ENCODE results near the gene ATXN7L3B. TPM values are rescaled to one million over a fixed set of nuclear protein-coding genes. Genes with fewer than 3 reads are reported as not detected.
"Not testable (repeated sequence)": the region's sequence is repeated elsewhere in the genome, so short reads cannot be mapped to it uniquely, and the experiment has no call there.

The ATXN7L3B gene
- polyA plus RNA-seq, 2 of the 4 experiments (the other 2 are of a cell fraction) = 18.1 to 32.8 TPM

GRCh38 chr12:74508873-74509657 is 28.6 kb upstream of the ATXN7L3B start:
- H3K9me3 ChIP-seq, H3K4me1 ChIP-seq, CTCF ChIA-PET, FAIRE-seq: not testable (repeated sequence)
- POLR2A ChIA-PET = interaction anchor here (0.6 kb wide), 1 partner anchor 30 kb away, joined by 3 read pairs; no protein-coding TSS in a partner anchor
- ATAC-seq (peak; percentile 54 to 78; a peak in 5 of 6 replicates), DNase-seq (ENCODE audit: low read depth in 1 of 2, low spot score in 1 of 2) (peak; percentile 8 to 52)
- peak overlapping the region; percentile 62 for H3K4me2 ChIP-seq
- TF ChIP-seq PHF8 (IDR thresholded peaks at IDR 0.05; ENCODE audit: borderline replicate concordance, low read depth) (peak; percentile 37; the same call in 1 of the 2 replicates), MAX (IDR thresholded peaks at IDR 0.05) (peak; percentile 17; the same call in 1 of the 2 replicates), POLR2A (IDR thresholded peaks at IDR 0.05; ENCODE audit: low read length) (peak; percentile 15; the same call in 1 of the 2 replicates)
- WGBS (ENCODE audit: missing lambda C conversion rate) = 2% methylated on average over 25 of the region's 31 CpGs
- peak overlapping the region; percentile 78 to 90 for H3K27ac ChIP-seq
- peak overlapping the region; percentile 66 for H3K4me3 ChIP-seq

GRCh38 chr12:74509886-74510285 is 27.7 kb upstream of the ATXN7L3B start:
- FAIRE-seq = no peak
- POLR2A ChIA-PET = no interaction called here
- Histone ChIP-seq H3K4me1 (no peaks in the 10 kb centered on the region), H3K27ac (no peak overlapping the region; a peak in 1 of 6 replicates), H3K4me3 (peak overlapping the region; percentile 66; the same call in 1 of the 3 replicates), H3K4me2 (peak overlapping the region; percentile 62), H3K9me3 (0 out of 3 replicates have a peak, but pooled peaks cover 3% of the 10 kb centered on the region)
- no peak for ATAC-seq
- no peak for TF ChIP-seq ZNF302 (CRISPR knock-in tag; IDR thresholded peaks at IDR 0.05)
- no peak for TF ChIP-seq MYC (IDR thresholded peaks at IDR 0.05; ENCODE audit: borderline replicate concordance, low read length)
- no peak for TF ChIP-seq RARB (CRISPR knock-in tag; IDR thresholded peaks at IDR 0.05)
- TF ChIP-seq CBX8 (IDR thresholded peaks at IDR 0.05) = no peak
- TF ChIP-seq HOXB5 (CRISPR knock-in tag; IDR thresholded peaks at IDR 0.05) = no peak
- TF ChIP-seq ZFP36 (IDR thresholded peaks at IDR 0.05; ENCODE audit: borderline replicate concordance, partially characterized antibody) = no peak
- no peak for TF ChIP-seq KDM5A (IDR thresholded peaks at IDR 0.05)
- TF ChIP-seq CBX2 (IDR thresholded peaks at IDR 0.05; ENCODE audit: borderline replicate concordance, low read depth) = no peak
- TF ChIP-seq, protein P1, sequence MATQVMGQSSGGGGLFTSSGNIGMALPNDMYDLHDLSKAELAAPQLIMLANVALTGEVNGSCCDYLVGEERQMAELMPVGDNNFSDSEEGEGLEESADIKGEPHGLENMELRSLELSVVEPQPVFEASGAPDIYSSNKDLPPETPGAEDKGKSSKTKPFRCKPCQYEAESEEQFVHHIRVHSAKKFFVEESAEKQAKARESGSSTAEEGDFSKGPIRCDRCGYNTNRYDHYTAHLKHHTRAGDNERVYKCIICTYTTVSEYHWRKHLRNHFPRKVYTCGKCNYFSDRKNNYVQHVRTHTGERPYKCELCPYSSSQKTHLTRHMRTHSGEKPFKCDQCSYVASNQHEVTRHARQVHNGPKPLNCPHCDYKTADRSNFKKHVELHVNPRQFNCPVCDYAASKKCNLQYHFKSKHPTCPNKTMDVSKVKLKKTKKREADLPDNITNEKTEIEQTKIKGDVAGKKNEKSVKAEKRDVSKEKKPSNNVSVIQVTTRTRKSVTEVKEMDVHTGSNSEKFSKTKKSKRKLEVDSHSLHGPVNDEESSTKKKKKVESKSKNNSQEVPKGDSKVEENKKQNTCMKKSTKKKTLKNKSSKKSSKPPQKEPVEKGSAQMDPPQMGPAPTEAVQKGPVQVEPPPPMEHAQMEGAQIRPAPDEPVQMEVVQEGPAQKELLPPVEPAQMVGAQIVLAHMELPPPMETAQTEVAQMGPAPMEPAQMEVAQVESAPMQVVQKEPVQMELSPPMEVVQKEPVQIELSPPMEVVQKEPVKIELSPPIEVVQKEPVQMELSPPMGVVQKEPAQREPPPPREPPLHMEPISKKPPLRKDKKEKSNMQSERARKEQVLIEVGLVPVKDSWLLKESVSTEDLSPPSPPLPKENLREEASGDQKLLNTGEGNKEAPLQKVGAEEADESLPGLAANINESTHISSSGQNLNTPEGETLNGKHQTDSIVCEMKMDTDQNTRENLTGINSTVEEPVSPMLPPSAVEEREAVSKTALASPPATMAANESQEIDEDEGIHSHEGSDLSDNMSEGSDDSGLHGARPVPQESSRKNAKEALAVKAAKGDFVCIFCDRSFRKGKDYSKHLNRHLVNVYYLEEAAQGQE (IDR thresholded peaks at IDR 0.05) = no peak
- TF ChIP-seq NR3C1 (IDR thresholded peaks at IDR 0.05) = no peak
- TF ChIP-seq RNF2 (IDR thresholded peaks at IDR 0.05; ENCODE audit: borderline replicate concordance, low read depth) = no peak
- no peak for TF ChIP-seq ZSCAN20 (CRISPR knock-in tag; IDR thresholded peaks at IDR 0.05)
- TF ChIP-seq MAZ (IDR thresholded peaks at IDR 0.05; ENCODE audit: borderline replicate concordance, low read depth, low read length) = no peak
- no peak for TF ChIP-seq GATA3 (IDR thresholded peaks at IDR 0.05; ENCODE audit: borderline replicate concordance)
- TF ChIP-seq RAD21 (conservative IDR thresholded peaks at IDR 0.05 in 1 of 2, IDR thresholded peaks at IDR 0.05 in 1 of 2) = no peak
- TF ChIP-seq CHD4 (IDR thresholded peaks at IDR 0.05; ENCODE audit: borderline replicate concordance) = no peak
- no peak for TF ChIP-seq EHMT2 (IDR thresholded peaks at IDR 0.05; ENCODE audit: low read depth)
- no peak for TF ChIP-seq EHF (CRISPR knock-in tag; IDR thresholded peaks at IDR 0.05)
- CTCF ChIA-PET = no interaction called here
- DNase-seq (ENCODE audit: low read depth in 1 of 2, low spot score in 1 of 2) = no peak

Data from A549 (cell line).